ENCODE data around the gene ALKBH1.
"Not testable (repeated sequence)": the region's sequence is repeated elsewhere in the genome, so short reads cannot be mapped to it uniquely, and the experiment has no call there.

DNA sequence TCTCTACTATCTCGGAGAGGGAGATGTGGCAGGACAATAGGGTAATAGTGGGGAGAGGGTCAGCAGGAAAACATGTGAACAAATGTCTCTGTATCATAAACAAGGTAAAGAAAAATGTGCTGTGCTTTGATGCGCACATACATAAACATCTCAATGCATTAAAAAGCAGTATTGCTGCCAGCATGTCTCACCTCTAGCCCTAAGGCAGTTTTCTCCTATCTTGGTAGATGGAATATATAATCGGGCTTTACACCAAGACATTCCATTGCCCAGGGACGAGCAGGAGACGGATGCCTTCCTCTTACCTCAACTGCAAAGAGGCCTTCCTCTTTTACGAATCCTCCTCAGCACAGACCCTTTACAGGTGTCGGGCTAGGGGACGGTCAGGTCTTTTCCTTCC, 72.4 kb downstream of the ALKBH1 start:
- not testable (repeated sequence) for TF ChIP-seq POLR2AphosphoS5 (IDR thresholded peaks at IDR 0.05; ENCODE audit: low read depth, low read length); POLR2A (IDR thresholded peaks at IDR 0.05; ENCODE audit: low read depth, low read length); TAF1 (IDR thresholded peaks at IDR 0.05; ENCODE audit: borderline replicate concordance, low read depth, low read length)
